Posterior vena cava (tissue), 2 donors: Measurements from ENCODE around the gene SNAP29. TPM values are rescaled to one million over a fixed set of nuclear protein-coding genes. Genes with fewer than 3 reads are reported as not detected.
"Not testable (repeated sequence)": the region's sequence is repeated elsewhere in the genome, so short reads cannot be mapped to it uniquely, and the experiment has no call there.

Experiments used
- DNase-seq: peaks from one replicate; pipeline ENCODE4 v3.0.0-alpha.2; 2020; ENCODE audit warnings: low spot score
- intact Hi-C, 2 donors: fragments of 100-400 bp; cut with DNase I; formaldehyde crosslinking; loops; one replicate each; pipeline versions ENCODE4 v1.14.1 to v1.14.2; 2022 to 2023
- total RNA-seq, 2 donors: library from RNA; stranded (reverse); fragmentation: NEBNext Ultra II Directional; extraction: Animal tissue kit (Norgen Biotek cat#: 25700); gene quantifications; one replicate each; pipeline ENCODE4 v1.2.1, GENCODE V29; 2021
- donor health status: DM: yes; HTN: yes; CAD: no.
- donor health status: DM: yes; HTN: yes; CAD: no.

SNAP29 gene
- total RNA-seq, 2 donors from 2014 or later, result 22.9 to 25.5 TPM

DNA sequence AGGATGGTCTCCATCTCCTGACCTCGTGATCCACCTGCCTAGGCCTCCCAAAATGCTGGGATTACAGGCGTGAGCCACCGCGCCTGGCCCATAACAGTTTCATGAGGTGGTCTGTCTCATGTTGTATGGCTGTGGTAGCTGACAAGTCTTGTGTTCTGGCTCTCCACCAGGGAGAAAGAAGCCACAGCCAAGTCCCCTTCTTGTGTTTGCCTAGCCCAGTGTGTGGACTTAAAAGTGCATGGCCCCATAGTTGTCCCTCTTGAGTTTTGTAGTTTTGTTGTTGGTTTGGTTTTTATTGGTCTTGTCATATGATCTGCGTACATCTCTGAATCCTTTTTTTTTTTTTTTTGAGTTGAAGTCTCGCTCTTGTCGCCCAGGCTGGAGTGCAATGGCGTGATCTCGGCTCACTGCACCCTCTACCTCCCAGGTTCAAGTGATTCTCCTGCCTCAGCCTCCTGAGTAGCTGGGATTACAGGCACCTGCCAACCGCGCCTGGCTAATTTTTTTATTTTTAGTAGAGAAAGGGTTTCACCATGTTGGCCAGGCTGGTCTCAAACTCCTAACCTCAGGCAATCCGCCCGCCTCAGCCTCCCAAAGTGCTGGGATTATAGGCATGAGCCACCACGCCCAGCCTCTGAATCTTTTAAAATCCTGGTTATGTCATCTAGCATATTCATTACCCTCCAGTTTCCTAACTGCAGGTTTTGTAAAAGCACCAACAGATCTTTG is 80.8 kb downstream of the SNAP29 start:
- intact Hi-C loops, result not testable (repeated sequence)

GRCh38 chr22:20940186-20940651 is 81.4 kb downstream of the SNAP29 start:
- intact Hi-C loops, result no loop called here
- DNase-seq, result no peak

More for the DNA sequence above, 80.8 kb downstream of the SNAP29 start:
- DNase-seq, result not testable (repeated sequence)

Other genes with a start within 250 kb of the SNAP29 start
- gene SERPIND1, start 84.9 kb upstream of the SNAP29 start, total RNA-seq, result not detected
- gene PI4KA, start 196 bp upstream of the SNAP29 start, total RNA-seq, result 10 to 100 TPM; 83.9 to 97.9 TPM
- 10 to 100 TPM; 36.7 to 37.5 TPM for gene CRKL, start 58.4 kb downstream of the SNAP29 start, total RNA-seq
- 1 to 10 TPM in 1 of 2 donors, under 1 TPM in 1; 0.62 to 2.6 TPM for gene AIFM3, start 108.2 kb downstream of the SNAP29 start, total RNA-seq
- gene LZTR1, start 123.3 kb downstream of the SNAP29 start, total RNA-seq, result 10 to 100 TPM; 46.1 to 56.3 TPM
- gene THAP7, start 143.1 kb downstream of the SNAP29 start, total RNA-seq, result 10 to 100 TPM; 16.4 to 20.5 TPM
- 1 to 10 TPM in 1 of 2 donors, under 1 TPM in 1; 0.19 to 1.0 TPM for gene P2RX6, start 156.2 kb downstream of the SNAP29 start, total RNA-seq
- gene SLC7A4, start 173.6 kb downstream of the SNAP29 start, total RNA-seq, result 1 to 10 TPM; 1.5 to 8.9 TPM
- gene LRRC74B, start 186.9 kb downstream of the SNAP29 start, total RNA-seq, result not detected